GM12864 (cell line): ENCODE measurements around the gene GIGYF2.

Experiments used
- DNase-seq: peaks from one replicate; pipeline ENCODE4 v3.0.0-alpha.2; 2011; ENCODE audit warnings: low read depth
- H3K4me3 ChIP-seq: 2 replicates; pipeline ENCODE4 v1.5.1; 2011; ENCODE audit warnings: mild to moderate bottlenecking, low read depth, low read length, control low read depth
- TF ChIP-seq, protein P1 (sequence below): IDR thresholded peaks from 2 replicates; pipeline ENCODE4 v1.5.1; 2011; ENCODE audit warnings: low read depth, mild to moderate bottlenecking, moderate library complexity, low read length, control low read depth, inconsistent platforms; ENCODE audit errors: missing control alignments

The GIGYF2 gene

DNA sequence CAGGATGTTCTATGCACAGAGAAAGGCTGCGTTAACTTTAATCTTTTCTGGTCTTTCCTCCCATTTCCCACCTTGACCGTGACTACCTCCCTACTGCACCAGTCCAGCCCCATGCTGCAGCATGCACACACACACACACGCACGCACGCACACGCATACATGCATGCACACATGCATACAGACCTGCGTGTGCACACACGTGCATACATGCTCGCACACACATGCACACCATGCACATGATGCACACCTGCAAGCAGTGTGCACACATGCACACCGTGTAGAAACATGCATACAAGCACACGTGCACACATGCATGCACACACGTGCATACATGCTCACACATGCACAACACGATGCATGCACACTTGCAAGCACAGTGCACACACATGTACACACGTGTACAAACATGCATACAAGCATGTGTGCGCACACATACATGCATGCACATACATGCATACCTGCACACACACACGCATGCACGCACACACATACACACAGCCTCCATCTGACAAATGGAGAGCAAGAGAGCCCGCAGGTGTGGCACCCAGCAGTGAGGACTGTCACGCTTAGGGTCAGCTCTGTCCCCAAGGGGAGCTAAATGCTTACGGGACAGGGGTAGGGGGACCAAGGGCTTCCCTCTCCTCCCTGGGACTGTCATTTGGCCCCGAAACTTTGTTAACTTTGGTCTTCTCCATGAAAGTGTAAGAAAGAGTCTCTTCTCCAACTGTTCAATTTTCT lies 191.1 kb downstream of the GIGYF2 start:
- DNase-seq: no peak
- no peak overlapping the region for H3K4me3 ChIP-seq
- TF ChIP-seq, protein P1, sequence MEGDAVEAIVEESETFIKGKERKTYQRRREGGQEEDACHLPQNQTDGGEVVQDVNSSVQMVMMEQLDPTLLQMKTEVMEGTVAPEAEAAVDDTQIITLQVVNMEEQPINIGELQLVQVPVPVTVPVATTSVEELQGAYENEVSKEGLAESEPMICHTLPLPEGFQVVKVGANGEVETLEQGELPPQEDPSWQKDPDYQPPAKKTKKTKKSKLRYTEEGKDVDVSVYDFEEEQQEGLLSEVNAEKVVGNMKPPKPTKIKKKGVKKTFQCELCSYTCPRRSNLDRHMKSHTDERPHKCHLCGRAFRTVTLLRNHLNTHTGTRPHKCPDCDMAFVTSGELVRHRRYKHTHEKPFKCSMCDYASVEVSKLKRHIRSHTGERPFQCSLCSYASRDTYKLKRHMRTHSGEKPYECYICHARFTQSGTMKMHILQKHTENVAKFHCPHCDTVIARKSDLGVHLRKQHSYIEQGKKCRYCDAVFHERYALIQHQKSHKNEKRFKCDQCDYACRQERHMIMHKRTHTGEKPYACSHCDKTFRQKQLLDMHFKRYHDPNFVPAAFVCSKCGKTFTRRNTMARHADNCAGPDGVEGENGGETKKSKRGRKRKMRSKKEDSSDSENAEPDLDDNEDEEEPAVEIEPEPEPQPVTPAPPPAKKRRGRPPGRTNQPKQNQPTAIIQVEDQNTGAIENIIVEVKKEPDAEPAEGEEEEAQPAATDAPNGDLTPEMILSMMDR: no peak

DNA sequence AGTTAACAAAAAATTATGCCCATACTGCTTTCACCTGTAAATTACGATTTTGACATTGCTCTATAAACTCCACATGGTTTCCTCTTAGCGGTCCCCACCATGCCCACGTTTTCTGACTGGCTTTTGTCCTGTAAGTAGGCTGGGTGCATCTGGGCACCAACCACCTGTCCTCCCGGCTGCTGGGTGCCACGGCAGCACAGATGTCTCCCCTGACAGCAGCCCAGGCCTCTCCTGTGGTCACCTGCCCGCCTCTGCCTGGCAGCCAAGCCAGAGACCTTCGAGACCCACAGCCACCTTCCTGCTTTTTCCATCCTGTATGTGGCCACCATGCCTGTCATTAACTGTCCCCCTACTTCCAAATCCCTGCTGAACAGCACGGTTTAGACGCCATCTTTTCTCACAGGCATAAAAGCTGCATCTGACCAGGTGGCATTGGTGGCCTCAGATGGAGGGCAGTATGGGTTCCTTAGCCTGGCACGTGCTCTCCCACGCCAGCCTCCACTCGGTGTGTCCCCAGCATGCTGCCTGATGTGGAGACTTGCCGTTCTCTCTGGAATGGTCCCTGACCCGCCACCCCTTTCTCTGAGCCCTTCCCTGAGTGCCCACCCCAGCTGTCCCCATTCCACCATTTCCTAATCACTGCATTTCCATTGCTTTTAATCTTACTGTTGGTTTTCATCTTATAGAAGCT lies 191.9 kb downstream of the GIGYF2 start:
- TF ChIP-seq, protein P1: no peak
- no peak for DNase-seq
- H3K4me3 ChIP-seq: no peak overlapping the region

DNA sequence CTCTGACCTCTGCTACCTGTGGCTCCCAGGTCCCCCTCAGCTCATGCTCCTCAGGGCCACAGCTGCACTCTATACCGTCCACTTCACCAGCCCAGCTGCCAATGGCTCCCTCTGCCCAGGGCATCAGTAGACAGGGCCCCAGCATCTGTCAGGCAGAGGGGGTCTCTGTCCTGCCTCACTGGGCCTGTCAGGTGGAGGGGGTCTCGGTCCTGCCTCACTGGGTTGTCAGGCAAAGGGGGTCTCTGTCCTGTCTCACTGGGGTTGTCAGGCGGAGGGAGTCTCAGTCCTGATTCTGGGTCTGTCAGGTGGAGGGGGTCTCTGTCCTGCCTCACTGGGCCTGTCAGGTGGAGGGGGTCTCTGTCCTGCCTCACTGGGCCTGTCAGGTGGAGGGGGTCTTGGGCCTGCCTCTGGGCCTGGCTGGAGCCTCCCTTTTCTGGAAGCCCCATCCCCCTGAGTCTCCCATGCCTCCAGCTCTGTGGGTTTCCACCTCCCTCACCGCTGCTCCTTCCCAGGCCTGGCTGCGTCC lies 192.8 kb downstream of the GIGYF2 start:
- TF ChIP-seq, protein P1: no peak
- H3K4me3 ChIP-seq: no peak overlapping the region
- no peak for DNase-seq

DNA sequence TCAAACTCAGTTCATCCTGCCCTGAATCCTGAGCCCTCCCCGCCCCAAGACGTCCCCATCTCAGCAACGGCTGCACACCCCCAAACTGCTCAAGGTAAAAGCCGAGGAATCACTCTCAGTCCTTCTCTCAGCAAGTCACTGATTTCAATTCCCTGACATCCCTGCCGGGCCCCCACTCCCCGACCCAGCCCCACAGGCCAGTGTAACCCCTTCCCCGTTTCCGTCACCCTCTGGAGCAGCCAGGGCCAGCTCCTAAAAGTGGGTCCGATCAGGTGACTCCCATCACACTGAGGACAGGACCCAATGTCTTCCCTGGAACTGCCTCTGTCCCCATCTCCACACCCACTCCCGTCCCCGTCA lies 193.4 kb downstream of the GIGYF2 start:
- TF ChIP-seq, protein P1: no peak
- H3K4me3 ChIP-seq: no peak overlapping the region
- no peak for DNase-seq

DNA sequence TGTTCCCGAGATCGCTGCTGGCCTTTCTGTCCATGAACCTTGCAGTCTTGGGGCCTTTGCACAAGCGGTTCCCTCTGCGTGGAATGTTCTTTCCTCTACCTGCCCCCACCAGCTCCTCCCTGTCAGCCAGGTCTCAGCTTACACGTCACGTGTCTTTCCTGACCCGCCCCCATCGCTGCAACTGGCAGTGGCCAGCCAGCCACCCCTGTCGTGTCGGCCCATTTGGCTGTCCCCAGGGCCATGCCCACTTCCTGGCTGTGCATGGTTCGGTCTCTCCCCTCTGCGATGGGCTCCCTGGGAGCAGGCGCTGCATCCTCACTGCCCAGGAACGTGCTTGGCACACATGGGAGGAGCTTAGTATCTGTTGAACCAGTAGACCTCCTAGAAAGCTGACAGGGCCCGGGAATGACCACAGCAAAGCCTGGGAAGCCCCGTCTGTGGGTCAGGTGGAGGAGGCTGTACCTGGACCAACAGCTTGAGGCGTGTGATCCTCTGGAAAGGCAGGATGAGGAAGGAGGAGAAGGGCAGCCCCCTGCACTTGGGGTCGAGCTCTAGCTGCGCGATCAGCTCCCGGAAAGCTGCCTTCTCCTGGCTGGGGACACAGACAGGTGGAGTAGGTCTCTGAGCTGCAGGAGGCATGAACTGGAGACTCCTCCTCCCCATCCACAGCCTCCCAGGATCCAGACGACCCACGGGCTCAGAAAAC lies 193.9 kb downstream of the GIGYF2 start:
- no peak overlapping the region for H3K4me3 ChIP-seq
- TF ChIP-seq, protein P1: no peak
- no peak for DNase-seq

DNA sequence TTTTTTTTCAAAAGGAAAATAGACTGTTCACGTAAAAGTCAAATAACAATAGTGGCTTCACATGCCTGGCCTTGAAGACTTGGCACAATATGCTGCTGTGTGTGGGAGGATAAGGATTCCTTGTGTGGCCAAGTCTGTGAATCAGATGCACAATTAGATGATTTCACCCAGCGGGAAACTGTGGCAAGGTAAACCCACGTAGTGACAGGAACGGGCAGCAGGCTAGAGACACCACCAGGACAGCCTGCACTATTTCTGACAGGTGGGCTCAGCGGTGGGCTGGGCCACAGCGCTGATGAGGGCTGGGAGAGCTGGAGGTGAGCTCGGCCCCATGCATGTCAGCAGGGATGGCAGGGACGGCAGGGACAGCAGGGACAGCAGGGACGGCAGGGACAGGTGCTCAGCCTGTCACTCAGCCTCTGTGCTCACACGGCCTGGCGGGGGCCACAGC lies 194.5 kb downstream of the GIGYF2 start:
- no peak for DNase-seq
- H3K4me3 ChIP-seq: no peak overlapping the region
- TF ChIP-seq, protein P1: no peak
